SU-DHL-6 (cell line): ENCODE measurements around the gene MYLK4.

Source experiments
- H2AFZ ChIP-seq: fragments of 200-600 bp; sonication (generic); 2 replicates; pipeline ENCODE4 v1.6.1; 2014; ENCODE audit warnings: low read depth, mild to moderate bottlenecking, moderate library complexity, mixed read lengths, antibody characterized with exemption, low read length; ENCODE audit not compliant: severe bottlenecking
- H3F3A ChIP-seq: fragments of 200-600 bp; shearing (Covaris generic); 2 replicates; pipeline ENCODE4 v1.6.0; 2016; ENCODE audit warnings: antibody characterized with exemption, mild to moderate bottlenecking; ENCODE audit not compliant: insufficient read depth
- H3K27ac ChIP-seq: fragments of 200-600 bp; sonication (generic); 2 replicates; pipeline ENCODE4 v1.5.1; 2016; ENCODE audit warnings: low read depth, mild to moderate bottlenecking, low read length, moderate library complexity, mixed read lengths
- H3K27me3 ChIP-seq: fragments of 200-600 bp; sonication (generic), shearing (Covaris generic); 2 replicates; pipeline ENCODE4 v1.6.0; 2014; ENCODE audit warnings: mild to moderate bottlenecking, low read length
- H3K36me3 ChIP-seq: fragments of 200-600 bp; sonication (generic); 2 replicates; pipeline ENCODE4 v1.6.1; 2014; ENCODE audit warnings: mild to moderate bottlenecking, low read length, mixed read lengths
- H3K4me2 ChIP-seq: fragments of 300-600, 200-600 bp; shearing (Covaris generic), sonication (generic); 2 replicates; pipeline ENCODE4 v1.6.0; 2014; ENCODE audit warnings: low read length, low read depth, mild to moderate bottlenecking; ENCODE audit not compliant: poor library complexity, severe bottlenecking
- H3K4me3 ChIP-seq: fragments of 200-600 bp; sonication (generic); 2 replicates; pipeline ENCODE4 v1.5.1; 2014; ENCODE audit warnings: antibody characterized with exemption, low read length, mild to moderate bottlenecking, mixed read lengths; ENCODE audit not compliant: insufficient read depth, poor library complexity, severe bottlenecking
- H3K79me2 ChIP-seq: fragments of 200-600 bp; sonication (generic); 2 replicates; pipeline ENCODE4 v1.6.1; 2014; ENCODE audit warnings: mild to moderate bottlenecking, low read length, moderate library complexity; ENCODE audit not compliant: insufficient read depth
- H3K9ac ChIP-seq: fragments of 200-600 bp; sonication (generic); 2 replicates; pipeline ENCODE4 v1.7.0; 2014; ENCODE audit warnings: mild to moderate bottlenecking, low read length
- H3K9me2 ChIP-seq: fragments of 200-600 bp; sonication (generic); replicated peaks from 2 replicates; pipeline ENCODE4 v1.6.1; 2014; ENCODE audit warnings: low read length; ENCODE audit not compliant: insufficient read depth
- H3K9me3 ChIP-seq: fragments of 200-600 bp; sonication (generic); 2 replicates; pipeline ENCODE4 v1.6.1; 2014; ENCODE audit warnings: low read length, mixed read lengths; ENCODE audit not compliant: insufficient read depth
- H4K20me1 ChIP-seq: fragments of 200-600 bp; sonication (generic); 2 replicates; pipeline ENCODE4 v1.6.1; 2014; ENCODE audit warnings: low read depth, mild to moderate bottlenecking, antibody characterized with exemption, low read length, moderate library complexity, mixed read lengths
- EZH2phosphoT487 ChIP-seq: fragments of 200-600 bp; sonication (generic), shearing (Covaris generic); conservative IDR thresholded peaks from 2 replicates; pipeline ENCODE4 v1.6.1; 2018; ENCODE audit warnings: mild to moderate bottlenecking, antibody characterized with exemption, low read length, moderate library complexity, mixed read lengths
- TF ChIP-seq, protein P1 (sequence below): fragments of 200-600 bp; sonication (generic); IDR thresholded peaks from one replicate; pipeline ENCODE4 v1.5.1; 2017; ENCODE audit warnings: antibody characterized with exemption, mild to moderate bottlenecking, low read length, moderate library complexity; ENCODE audit not compliant: insufficient read depth, poor library complexity, severe bottlenecking

MYLK4 gene

DNA sequence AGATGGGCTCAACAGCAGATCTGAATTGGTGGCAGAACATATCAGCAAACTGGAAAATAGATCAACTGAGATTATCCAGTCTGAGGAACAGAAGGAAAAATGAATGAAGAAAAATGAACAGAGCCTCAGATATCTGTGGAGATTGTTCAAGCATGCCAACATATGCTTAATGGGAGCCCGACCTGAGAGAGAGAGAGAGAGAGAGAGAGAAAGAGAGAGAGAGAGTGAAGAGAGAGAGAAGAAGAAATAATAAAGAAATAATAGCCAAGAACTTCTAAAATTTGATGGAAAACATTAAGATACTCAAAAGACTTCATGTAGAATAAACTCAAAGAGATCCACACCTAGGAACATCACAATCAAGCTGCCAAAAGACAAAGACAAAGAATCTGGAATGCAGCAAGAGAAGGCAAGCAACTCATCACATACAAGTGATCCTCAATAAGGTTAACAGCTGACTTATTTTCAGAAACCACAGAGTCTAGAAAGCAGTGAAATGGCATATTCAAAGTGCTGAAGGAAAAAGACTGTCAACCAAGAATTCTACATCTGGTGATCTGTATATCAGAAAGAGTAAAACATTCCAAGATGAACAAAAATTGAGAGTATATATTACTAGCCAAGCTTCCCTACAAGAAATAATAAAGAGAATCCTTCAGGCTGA lies 97.2 kb downstream of the MYLK4 start:
- no peak overlapping the region for H3K4me3 ChIP-seq
- H3K27me3 ChIP-seq: peaks cover under 1% of the 10 kb centered on the region; the same call in 1 of the 2 replicates
- no peaks in the 10 kb centered on the region for H3K9me3 ChIP-seq
- no peak overlapping the region for H3K27ac ChIP-seq
- H3K9ac ChIP-seq: no peak overlapping the region
- no peak overlapping the region for H3K4me2 ChIP-seq
- H3K79me2 ChIP-seq: no peaks in the 10 kb centered on the region
- peaks cover 2% of the 10 kb centered on the region; the same call in 1 of the 2 replicates for H4K20me1 ChIP-seq
- TF ChIP-seq EZH2phosphoT487: no peak
- TF ChIP-seq, protein P1, sequence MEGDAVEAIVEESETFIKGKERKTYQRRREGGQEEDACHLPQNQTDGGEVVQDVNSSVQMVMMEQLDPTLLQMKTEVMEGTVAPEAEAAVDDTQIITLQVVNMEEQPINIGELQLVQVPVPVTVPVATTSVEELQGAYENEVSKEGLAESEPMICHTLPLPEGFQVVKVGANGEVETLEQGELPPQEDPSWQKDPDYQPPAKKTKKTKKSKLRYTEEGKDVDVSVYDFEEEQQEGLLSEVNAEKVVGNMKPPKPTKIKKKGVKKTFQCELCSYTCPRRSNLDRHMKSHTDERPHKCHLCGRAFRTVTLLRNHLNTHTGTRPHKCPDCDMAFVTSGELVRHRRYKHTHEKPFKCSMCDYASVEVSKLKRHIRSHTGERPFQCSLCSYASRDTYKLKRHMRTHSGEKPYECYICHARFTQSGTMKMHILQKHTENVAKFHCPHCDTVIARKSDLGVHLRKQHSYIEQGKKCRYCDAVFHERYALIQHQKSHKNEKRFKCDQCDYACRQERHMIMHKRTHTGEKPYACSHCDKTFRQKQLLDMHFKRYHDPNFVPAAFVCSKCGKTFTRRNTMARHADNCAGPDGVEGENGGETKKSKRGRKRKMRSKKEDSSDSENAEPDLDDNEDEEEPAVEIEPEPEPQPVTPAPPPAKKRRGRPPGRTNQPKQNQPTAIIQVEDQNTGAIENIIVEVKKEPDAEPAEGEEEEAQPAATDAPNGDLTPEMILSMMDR: no peak
- H2AFZ ChIP-seq: no peak overlapping the region
- no peaks in the 10 kb centered on the region for H3K36me3 ChIP-seq
- no peaks in the 10 kb centered on the region for H3K9me2 ChIP-seq
- no peaks in the 10 kb centered on the region for H3F3A ChIP-seq

DNA sequence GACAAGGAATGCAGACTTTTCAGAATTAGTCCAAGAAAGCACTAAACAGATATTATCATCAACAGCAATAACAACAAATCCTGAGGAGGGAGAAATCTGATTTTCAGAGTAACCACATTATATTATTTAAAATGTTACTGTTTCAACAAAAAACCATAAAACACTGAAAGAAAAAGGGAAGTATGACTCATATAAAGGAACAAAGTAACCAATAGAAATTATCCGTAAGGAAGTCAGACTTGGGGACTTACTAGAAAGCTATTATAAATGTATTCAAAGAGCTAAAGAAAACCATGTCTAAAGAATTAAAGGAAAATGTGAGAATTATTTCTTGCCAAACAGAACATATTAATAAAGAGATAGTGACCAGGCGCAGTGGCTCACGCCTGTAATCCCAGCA lies 98.1 kb downstream of the MYLK4 start:
- H3K9me3 ChIP-seq: no peaks in the 10 kb centered on the region
- H3K79me2 ChIP-seq: no peaks in the 10 kb centered on the region
- H3F3A ChIP-seq: no peaks in the 10 kb centered on the region

DNA sequence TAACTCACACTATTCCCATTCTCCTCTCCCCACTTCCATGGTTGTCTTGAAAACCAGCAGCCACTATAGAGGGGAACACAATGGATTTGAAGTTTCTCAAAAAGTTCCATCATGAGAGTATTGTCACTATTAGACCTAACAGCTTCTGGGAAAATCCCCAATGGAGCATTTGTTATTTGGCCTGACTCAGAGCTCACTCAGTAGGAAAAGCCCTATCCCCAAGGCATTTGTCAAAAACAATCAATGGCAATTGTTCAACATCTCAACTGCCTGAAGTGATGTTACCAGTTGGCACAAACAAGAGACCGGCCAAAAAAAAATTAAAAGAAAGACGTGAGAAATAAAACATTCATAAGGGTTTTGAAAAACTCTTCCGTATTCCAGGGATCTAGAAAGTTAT lies 98.8 kb downstream of the MYLK4 start:
- TF ChIP-seq, protein P1: no peak
- TF ChIP-seq EZH2phosphoT487: no peak
- Histone ChIP-seq H2AFZ (no peak overlapping the region), H3K27me3 (peaks cover 4% of the 10 kb centered on the region; the same call in 1 of the 2 replicates), H3K4me3 (no peak overlapping the region), H3K9me3 (no peaks in the 10 kb centered on the region), H3K9me2 (no peaks in the 10 kb centered on the region), H3K79me2 (no peaks in the 10 kb centered on the region), H3K9ac (no peak overlapping the region), H4K20me1 (peaks cover 6% of the 10 kb centered on the region; the same call in 1 of the 2 replicates), H3K4me2 (no peak overlapping the region), H3K36me3 (no peaks in the 10 kb centered on the region), H3K27ac (no peak overlapping the region), H3F3A (no peaks in the 10 kb centered on the region)

More for the DNA sequence above, 98.1 kb downstream of the MYLK4 start:
- H3K27me3 ChIP-seq: peaks cover 4% of the 10 kb centered on the region; the same call in 1 of the 2 replicates
- TF ChIP-seq, protein P1: no peak
- TF ChIP-seq EZH2phosphoT487: no peak
- no peak overlapping the region for H3K9ac ChIP-seq
- H3K4me3 ChIP-seq: no peak overlapping the region
- peaks cover 6% of the 10 kb centered on the region; the same call in 1 of the 2 replicates for H4K20me1 ChIP-seq
- no peak overlapping the region for H2AFZ ChIP-seq
- H3K4me2 ChIP-seq: no peak overlapping the region
- no peaks in the 10 kb centered on the region for H3K36me3 ChIP-seq
- H3K9me2 ChIP-seq: no peaks in the 10 kb centered on the region
- H3K27ac ChIP-seq: no peak overlapping the region
